Activated CD8-positive, alpha-beta memory T cell treated with anti-CD3 and anti-CD28 coated beads for 36 hours (primary cell): Measurements from ENCODE around the gene CDK5. TPM values are rescaled to one million over a fixed set of nuclear protein-coding genes. Genes with fewer than 3 reads are reported as not detected.

ENCODE experiments used
- CTCF ChIA-PET: fragments of 350-600 bp; sonication (Branson Sonifier 250); formaldehyde crosslinking; loops from one replicate; lab custom pipeline; 2021; ENCODE audit warnings: antibody characterized with exemption; lab: Charles Lee
- POLR2A ChIA-PET: fragments of 350-600 bp; sonication (Branson Sonifier 250); formaldehyde crosslinking; loops from one replicate; lab custom pipeline; 2021; ENCODE audit warnings: antibody characterized with exemption; lab: Charles Lee
- total RNA-seq, 2 experiments: library from RNA; stranded (reverse); gene quantifications; one replicate each; pipeline ENCODE4 v1.2.3, GENCODE V29; 2021

The CDK5 gene
- 10 to 100 TPM; 19.0 to 21.2 TPM for total RNA-seq

DNA sequence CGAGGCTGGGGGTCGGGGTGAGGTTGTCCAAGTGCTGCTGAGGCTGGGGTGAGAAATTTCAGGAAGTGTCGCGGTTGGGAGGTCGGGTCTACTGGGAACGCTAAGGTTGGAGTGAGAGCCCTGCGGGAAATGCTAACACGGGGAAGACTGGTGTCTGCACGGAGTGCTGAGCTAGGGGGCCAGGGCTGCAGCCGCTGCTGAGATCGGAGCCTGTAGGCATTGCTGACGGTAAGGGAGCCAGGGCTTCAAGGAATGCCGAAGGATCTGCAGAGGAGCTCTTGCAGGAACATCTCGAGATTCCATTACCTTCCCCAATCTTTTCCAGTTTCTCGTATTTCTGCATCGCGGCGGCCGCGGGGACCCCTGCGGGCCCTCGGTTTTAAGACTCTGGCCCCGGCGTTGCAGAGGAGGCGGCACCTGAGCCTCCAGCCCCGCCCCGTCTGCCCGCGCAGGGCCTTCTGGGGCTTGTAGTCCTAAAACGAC lies at the start of gene CDK5:
CDK5 (minus strand) TSS at position 392 of the 483 bp plus-strand sequence; CDS start at position 343, 49 bp downstream.
- ChIA-PET POLR2A (interaction anchor here (0.6 kb wide), 1 partner anchor 29 kb away, joined by 3 read pairs; the partner anchor contains the start of gene ABCB8), CTCF (interaction anchor here (1.0 to 2.4 kb wide), 3 partner anchors 28 to 58 kb away, joined by 3 to 7 read pairs (median 7); partner anchors contain the start of genes ABCB8 and AGAP3)

DNA sequence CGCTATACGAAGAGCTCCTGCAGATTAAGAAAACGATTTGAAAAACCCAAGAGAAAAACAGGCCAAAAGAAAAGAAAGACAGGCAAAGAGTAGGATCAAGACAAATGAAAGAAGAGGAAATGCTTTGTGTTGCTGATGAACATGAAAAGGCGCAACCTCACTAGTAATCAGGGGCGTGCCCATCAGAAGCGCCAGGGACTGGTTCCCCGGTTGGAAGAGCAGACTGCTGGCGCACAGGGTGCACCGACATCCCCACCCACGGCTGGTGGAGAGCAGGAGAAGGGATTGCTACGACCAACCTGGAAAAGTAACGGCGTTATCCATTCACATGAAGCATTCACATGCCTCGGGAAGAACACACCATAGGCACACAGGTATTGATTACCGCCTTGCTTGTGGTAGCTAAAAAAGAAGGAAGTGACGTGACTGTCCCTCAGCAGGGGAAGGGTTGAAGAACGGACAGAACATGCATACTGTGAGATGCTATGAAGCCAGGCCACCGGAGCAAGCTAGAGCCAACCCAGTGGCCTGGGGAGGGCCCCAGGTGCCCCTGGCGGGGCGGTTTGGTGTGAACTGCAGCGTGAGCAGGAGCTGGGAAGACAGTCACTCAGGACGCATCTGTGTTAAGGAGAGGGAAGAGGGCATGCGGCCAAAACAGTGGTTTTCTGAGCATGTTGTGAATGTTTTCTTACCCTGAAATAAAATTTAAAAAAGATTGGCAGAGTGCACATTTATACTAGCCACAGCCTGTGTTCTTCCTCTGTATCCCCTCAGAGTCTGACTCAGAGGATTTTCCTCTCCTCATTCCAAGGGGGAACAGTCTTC lies 46.9 kb upstream of the CDK5 start:
- ChIA-PET POLR2A (no interaction called here), CTCF (interaction anchor here (0.7 kb wide), 1 partner anchor 205 kb away, joined by 4 read pairs; no protein-coding TSS in a partner anchor)

DNA sequence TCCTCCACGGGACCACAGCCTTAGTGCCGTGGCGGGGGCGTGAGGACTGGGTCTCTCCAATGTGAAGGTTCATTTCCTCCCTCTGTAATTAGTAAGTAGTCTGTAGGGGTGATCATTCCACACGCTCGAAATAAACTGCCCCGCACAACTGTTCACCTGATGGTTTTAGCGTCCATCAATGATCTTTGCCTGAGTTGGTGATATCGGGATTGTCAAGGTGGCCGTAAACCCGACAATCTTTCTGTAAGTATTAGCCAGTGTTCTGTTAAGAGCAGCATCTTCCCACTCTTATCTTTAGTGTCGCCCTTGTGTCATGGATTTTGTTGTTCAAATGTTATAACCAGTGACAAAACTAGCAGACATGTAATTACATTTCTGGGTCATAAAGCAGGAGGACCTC lies 46.3 kb upstream of the CDK5 start:
- CTCF ChIA-PET, result no interaction called here
- POLR2A ChIA-PET, result interaction anchor here (0.7 kb wide), 1 partner anchor 162 kb away, joined by 11 read pairs; no protein-coding TSS in a partner anchor

DNA sequence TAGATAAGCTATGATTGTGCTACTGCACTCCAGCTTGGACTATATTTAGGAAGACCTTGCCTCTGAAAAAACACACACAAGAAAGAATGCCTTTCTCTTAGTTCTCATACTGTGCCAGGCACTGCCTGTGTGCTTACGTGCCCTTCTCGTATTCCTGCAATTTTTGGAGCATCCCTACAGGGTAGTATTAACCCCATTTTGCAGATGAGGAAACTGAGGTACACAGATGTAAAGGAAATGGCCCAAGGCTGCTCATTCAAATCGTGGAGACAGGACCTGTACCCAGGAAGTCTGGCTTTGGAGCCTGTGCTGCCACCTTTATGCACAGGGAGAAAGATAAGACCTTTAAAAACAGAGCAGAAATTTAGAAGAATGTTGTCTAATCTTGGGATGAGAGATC lies 45.3 kb upstream of the CDK5 start:
- POLR2A ChIA-PET, result no interaction called here
- CTCF ChIA-PET, result interaction anchor here (0.6 to 1.5 kb wide), 3 partner anchors 8 to 93 kb away, joined by 3 to 5 read pairs (median 4); no protein-coding TSS in a partner anchor

DNA sequence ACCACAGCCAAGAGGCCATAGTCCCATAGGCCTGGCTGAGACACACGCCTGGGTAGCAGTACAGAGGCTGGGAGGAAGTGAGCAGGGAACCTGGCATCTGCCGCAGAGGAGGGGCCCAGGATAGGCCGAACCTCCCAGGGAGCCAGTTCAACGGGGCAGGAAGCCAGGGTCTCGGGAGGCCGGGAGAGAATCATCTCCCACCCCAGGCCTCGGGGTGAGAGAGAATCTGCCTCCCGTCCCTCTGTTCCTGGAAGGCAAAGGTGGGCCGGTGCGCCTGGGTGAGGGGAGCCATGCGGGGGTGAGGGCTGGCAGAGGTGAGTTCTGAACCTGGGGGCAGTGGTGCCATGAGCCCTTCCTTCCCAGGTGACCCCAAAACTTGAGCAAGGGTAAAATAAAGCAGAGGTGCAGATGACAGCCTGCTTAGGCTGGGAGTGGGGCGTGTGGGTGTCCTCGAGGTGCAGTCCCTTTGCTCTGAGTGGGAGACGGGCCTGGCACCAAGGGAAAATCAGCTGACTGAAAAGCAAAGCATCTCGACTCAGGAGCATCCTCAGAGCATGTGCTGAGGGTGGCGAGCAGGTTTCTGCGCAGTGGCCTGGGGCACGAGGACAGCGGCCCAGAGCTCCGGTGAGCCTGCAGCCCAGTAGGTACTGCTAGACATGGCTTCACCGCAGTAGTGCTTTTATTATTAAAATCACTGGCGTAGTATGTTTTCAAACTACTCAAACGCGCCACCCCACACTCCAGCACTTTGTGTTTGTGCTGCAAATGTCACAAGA lies 44.1 kb upstream of the CDK5 start:
- POLR2A ChIA-PET, result no interaction called here
- CTCF ChIA-PET, result interaction anchor here (0.6 to 2.4 kb wide), 4 partner anchors 9 to 1288 kb away, joined by 3 to 5 read pairs (median 4); no protein-coding TSS in a partner anchor

DNA sequence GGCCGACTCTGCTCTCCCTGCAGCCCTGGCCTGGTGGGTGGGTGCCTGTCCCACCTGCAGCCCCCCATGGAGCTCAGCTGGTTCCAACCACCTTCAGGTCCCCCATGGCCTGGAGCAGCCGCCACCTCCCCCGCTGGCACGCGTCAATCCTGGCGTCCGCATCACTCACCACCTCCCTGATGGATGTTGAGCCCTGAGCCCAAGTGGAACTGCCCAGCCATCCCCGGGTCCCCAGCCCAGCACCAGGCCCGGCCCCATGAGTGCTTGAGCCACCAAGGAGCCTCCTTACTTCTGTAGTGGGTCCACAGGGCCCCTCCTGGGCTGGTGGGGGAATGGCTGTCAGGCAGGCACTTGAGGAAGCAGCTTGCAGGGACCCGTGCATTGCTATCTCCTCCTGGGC lies 43.2 kb upstream of the CDK5 start:
- ChIA-PET CTCF (interaction anchor here (2.4 kb wide), 1 partner anchor 10 kb away, joined by 5 read pairs; no protein-coding TSS in a partner anchor), POLR2A (no interaction called here)

DNA sequence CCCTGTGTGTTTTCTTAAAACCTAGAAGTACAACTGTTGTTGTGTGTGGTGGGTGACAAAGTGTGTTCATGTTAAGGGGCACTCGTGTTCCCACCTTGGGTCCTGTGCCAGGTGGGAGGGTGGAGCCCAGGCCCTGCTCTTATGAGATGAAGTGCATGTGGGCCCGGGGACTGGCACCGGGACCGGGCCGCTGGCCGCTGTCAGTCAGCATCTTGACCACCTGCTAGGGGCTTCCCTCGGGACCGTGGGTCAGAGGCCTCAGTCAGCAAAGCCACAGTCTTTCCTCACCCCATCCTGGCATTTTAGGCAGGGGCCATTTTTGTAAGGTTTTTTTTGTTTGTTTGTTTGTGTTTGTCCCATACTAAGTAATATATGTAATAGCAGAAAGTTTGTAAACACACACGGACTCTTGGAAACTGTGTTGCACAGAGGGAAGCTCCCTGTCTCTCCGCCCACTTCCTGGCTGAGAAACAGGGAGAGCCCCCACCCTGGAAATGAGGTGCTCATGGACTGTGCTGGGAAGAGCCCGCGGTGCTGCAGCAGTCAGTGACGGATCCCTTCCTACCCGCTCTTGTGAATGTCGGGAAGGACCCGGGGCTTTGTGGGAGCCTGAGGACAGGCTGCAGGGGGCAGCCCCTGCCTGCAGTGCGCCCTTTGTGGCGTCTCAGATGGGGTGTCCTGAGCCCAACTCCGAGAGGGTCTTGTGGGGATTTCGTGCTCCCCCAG lies 42.0 kb upstream of the CDK5 start:
- ChIA-PET CTCF (interaction anchor here (2.4 kb wide), 1 partner anchor 11 kb away, joined by 5 read pairs; no protein-coding TSS in a partner anchor), POLR2A (no interaction called here)

DNA sequence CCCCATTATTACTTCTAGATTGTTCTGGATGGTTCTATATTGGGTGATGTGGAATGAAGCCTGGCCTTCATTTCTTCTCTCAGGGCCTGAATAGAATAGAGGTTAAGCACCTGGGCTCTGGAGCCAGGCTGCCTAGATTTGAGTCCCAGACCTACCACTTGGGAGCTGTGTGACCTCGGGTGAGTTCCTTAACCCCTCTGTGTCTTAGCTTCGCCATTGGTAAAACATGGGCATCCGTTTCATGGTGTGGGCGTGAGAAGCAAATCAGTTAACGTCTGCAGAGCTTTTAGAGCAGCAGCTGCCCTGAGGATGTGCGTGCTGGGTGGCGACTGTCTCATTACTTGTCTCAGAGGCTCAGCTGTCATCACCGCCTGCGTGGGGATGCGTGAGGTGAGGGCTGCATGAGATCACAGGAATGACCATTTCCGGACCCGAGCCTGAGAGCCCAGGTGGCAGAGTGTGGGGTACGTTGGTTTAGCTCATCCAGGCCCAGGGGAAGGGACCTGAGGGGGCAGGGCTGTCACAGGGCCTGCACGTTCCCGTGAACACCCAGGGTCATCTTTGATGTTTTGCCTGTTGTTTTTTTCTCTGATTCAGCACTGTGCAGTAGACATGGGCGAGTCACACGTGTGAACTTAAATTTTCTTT lies 38.3 kb upstream of the CDK5 start:
- ChIA-PET POLR2A (no interaction called here), CTCF (interaction anchor here (0.6 to 2.1 kb wide), 2 partner anchors 15 to 688 kb away, joined by 4 to 8 read pairs; no protein-coding TSS in a partner anchor)

DNA sequence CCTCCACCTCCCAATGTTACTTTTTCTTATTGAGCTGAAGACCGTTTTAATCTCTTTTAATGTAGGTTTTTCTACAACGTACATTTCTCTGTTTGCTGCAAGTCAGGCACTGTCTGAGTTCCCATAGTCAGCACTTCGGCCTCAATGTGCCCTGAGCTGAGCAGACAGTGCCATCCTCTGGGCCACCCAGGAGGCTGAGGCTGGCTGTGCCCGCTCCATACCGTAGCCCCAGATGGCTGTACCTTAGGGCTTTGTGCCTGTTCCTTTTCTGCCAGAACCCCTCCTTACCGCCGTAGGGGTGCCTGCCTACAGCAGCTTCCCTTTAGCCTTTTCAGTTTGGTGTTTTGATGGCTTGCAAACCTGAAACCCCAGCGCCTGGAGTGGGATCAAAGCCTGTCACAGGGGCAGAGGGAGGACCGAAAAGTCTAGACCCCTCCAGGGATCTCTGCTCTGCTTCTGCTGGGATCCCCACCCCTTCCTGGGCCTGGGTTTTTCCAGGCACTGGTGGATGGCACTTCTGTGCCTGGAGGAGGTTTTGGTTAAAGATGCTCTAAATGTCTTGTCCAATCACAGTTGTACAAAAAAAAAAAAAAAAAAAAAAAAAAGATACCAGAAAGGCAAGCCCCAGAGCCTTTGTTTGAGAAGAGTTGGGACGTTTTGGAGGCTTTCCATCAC lies 37.6 kb upstream of the CDK5 start:
- POLR2A ChIA-PET, result no interaction called here
- CTCF ChIA-PET, result interaction anchor here (1.2 to 2.1 kb wide), 2 partner anchors 16 to 74 kb away, joined by 4 to 8 read pairs; no protein-coding TSS in a partner anchor

DNA sequence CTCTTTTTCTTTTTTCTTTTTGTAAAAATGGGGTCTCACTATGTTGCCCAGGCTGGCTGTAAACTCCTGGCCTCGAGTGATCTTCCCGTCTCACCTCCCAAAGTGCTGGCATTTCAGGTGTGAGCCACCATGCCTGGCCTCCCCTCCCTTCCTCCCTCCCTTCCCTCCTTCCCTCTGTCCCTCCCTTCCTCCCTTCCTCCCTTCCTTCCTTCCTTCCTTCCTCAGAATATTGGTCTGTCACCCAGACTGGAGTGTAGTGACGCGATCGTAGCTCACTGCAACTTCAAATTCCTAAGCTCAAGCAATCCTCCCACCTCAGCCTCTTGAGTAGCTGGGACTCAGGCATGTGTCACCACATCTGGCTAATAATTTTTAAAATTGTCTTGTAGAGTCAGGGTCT lies 37.0 kb upstream of the CDK5 start:
- ChIA-PET CTCF (interaction anchor here (1.2 to 2.1 kb wide), 2 partner anchors 16 to 75 kb away, joined by 4 to 8 read pairs; no protein-coding TSS in a partner anchor), POLR2A (no interaction called here)

DNA sequence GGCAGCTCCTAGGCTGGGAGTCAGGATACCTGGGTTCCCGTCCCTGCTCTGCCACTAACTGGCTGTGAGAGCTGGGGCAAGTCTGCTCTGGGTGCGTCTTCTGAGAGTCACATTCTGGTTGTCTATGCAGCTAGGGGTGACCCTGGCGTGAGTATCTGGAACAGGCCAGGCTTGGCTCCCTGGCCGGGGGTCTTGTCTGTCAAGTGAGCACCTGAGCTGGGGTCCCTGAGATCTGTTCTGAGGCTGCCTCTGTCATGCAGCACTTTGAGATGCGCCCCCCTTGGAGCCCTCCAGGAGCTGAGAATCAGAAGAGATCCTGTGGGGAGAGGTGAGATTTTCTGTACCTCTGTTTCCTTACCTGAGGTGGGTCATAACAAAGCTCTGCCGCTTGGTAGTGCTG lies 36.1 kb upstream of the CDK5 start:
- ChIA-PET CTCF (interaction anchor here (1.2 to 1.4 kb wide), 2 partner anchors 75 to 76 kb away, joined by 3 to 4 read pairs; no protein-coding TSS in a partner anchor), POLR2A (no interaction called here)

DNA sequence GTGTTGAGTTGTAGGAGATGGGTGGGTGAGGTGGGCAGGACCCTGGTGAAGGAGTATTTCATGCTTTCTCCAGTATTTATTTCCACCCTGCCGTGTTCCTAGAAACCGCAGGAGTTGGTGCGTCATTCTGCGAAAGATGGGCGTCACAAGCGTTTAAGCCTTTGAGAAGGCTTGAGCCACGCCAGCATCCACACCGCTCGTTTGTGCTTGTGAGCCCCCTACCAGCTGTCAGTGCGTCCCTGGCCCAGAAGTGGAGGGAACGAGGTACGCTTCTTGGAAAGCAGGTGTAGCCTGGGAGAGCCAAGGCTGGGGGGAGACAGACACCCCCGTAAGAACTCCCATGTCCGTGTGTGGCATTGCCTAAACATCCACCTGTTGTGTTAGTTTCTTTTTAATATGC lies 34.3 kb upstream of the CDK5 start:
- CTCF ChIA-PET, result interaction anchor here (1.2 to 2.5 kb wide), 2 partner anchors 18 to 22 kb away, joined by 3 to 12 read pairs; no protein-coding TSS in a partner anchor
- POLR2A ChIA-PET, result no interaction called here

DNA sequence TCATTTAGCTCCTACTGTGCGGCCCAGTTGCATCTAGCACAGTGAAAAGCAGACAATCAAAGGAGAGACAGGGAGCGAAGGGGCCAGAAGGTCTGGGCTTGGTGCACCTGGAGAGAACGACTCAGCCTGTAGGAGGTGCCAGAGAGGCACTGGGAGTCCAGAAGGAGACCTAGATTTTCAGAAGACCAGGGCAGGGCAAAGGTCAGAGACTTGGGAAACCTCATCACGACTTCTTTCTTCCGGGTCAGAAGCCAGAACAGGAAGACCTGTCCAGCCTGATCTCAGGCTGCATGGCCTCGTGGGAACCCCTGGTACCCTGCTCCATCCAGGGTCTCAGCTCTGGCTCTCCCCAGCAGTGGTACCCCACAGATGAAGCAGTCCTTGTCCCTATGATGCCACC lies 33.7 kb upstream of the CDK5 start:
- CTCF ChIA-PET, result interaction anchor here (0.5 to 2.5 kb wide), 4 partner anchors 19 to 114 kb away, joined by 3 to 12 read pairs (median 3); no protein-coding TSS in a partner anchor
- POLR2A ChIA-PET, result no interaction called here

DNA sequence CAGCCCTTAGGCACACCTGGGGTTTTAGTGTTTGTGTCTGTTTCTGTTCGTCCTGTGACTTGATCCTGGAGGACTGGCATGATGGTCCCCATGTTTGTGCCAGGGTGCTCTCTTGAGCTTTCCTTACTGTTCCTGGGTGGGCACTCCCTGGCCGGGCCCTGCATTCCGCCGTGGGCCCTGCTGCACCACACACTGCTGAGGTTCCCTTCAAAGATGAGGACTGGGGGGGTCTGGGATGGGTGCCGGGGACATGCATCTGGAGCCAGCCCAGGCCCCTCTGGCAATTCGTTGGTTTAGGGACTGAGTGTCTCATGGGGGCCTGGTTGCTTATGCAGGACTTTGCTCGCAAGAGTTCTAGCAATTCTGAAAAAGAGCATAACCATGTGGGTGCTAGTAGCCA lies 33.3 kb upstream of the CDK5 start:
- POLR2A ChIA-PET, result no interaction called here

DNA sequence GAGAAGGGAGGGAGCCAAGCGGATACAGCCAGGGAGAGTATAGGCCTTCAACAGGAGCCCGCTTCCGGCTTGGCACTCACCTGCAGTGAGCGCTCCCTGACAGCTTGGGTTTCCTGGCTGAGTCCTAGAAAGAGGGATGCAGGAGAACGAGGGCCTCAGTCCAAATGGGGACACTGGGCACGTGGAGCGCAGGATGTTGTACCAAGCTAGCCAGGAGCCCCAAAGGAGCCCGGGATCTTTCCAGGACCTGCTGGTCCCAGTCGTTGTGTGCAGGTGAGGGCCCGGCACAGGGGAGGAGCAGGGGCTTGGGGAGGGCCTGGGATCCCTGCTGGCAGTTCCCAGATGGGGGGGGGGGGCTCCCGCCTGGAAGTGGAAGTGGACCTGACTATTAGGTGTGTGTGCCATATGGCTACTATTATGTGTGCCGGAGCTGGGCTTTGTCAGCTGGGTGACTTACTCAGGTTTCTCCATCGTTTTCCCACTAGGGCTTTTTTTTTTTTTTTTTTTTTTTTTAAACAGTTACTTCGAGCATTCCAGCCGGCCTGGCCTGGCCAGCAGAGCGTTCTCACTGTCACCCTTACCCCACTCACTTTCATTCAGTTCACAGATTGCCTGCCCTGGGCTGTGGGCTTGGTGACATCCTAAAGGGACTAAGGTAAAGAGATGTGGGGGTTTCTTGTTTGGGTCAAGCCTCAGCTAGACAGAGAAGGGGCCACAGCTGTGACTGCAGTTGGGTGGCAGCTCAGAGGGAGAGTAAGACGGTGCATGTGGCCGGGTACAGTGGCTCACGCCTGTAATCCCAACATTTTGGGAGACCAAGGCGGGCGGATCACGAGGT lies 32.4 kb upstream of the CDK5 start:
- ChIA-PET CTCF (interaction anchor here (0.6 to 3.3 kb wide), 4 partner anchors 19 to 35 kb away, joined by 3 to 20 read pairs (median 4); no protein-coding TSS in a partner anchor), POLR2A (no interaction called here)

More for the DNA sequence above, 33.3 kb upstream of the CDK5 start:
- CTCF ChIA-PET, result interaction anchor here (0.5 to 2.5 kb wide), 3 partner anchors 19 to 113 kb away, joined by 3 to 12 read pairs (median 3); no protein-coding TSS in a partner anchor
